GM18519 (cell line): ENCODE measurements around the gene LRMDA.
"Not testable (repeated sequence)": the region's sequence is repeated elsewhere in the genome, so short reads cannot be mapped to it uniquely, and the experiment has no call there.

ENCODE experiments used
- ATAC-seq: cut with Tn5 transposase; IDR thresholded peaks from one replicate; pipeline ENCODE4 v1.9.1; 2021; ENCODE audit warnings: mild to moderate bottlenecking, moderate library complexity; ENCODE audit not compliant: unreplicated experiment, low FRiP score

LRMDA gene

DNA sequence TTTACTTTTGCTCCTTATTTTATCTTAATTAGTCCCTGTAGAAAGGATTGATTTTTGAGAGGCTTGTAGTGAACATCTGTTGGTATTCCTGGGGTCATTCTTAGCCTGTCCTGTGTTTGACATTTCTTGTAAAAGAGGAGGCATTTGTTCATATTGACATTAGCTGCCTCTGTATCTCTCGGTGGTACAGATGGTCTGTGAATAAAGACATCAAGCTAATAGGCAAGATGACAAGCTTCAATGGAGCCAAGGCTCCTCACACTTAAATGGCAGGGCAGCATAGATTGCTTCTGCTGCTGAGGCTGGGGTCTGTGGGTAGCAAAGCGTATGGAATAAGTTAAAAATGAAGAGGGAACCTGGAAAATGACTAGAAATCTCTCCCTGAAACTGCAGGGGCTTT is 687.6 kb downstream of the LRMDA start:
- no peak for ATAC-seq

DNA sequence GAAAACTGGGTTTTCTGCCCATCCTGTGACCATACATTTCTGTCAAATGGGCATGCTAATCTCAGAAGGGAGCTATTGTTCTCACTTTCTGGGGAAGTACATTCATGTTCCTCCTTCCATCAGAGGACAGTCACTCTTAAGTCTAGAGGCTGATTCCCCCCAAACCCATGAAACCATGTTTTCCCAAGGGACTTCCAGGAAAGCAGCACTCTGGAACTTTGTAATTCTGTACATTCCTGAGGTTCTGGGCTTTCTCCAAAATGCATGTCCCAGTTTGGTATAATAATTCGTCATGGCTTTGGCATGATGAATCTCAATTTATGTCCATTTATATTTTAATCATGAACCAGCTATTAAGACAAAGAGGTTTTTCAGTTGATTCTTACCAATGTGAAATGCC is 688.1 kb downstream of the LRMDA start:
- no peak for ATAC-seq

DNA sequence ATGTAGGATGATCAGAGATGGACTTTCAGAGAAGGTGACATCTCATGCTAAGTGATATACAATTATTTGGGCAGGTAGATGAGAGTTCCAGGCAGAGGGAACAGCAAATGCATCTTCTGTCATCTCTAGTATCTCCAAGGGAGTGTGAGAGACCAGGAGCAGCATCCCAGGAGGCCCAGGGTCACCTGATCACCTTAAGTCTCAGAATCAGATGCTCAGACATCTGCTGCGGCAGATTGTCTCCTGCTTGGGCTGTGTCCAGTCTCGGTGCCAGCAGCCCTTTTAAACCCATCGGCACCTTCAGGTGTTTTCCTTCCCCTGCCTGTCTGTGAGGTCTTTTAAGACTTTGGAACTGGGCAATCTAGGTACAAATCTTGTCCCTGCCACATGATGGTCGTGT is 690.6 kb downstream of the LRMDA start:
- ATAC-seq: no peak

DNA sequence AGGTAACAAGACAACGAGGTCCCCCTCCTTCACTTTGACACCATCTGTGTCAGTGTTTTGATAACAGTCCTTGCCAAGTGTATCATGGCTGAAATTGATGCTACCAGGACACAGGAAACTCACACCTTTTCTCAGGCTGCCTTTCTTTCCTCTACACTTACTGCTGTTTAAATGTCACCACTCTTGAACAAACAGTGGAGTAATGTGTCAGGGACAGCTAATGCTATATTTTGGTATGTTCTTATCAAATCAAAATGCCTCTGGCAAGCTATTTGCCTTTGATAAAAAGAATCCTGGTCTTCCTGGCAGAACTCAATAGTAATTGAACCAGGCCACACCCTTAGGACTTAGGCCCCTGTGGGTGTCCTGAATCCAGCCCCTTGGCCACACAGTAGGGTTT is 692.9 kb downstream of the LRMDA start:
- no peak for ATAC-seq

DNA sequence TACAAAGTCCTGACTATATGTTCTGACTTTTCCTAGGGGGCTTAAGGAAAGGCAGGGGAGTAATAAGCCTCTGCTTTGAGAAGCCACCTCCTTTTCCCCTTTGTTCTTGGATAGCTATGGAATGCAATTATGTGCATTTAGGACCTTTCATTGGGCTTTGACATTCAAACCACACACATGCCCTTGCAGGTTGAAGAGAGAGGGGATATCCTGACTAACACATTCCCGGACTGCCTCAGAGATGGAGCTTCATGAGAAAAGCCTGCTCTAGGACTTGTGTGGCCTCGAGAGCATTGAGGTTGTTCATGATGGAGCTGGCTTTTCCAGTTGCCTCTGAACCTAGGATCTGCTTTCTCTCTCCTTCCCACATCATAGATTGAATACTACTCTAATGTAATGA is 694.5 kb downstream of the LRMDA start:
- no peak for ATAC-seq

DNA sequence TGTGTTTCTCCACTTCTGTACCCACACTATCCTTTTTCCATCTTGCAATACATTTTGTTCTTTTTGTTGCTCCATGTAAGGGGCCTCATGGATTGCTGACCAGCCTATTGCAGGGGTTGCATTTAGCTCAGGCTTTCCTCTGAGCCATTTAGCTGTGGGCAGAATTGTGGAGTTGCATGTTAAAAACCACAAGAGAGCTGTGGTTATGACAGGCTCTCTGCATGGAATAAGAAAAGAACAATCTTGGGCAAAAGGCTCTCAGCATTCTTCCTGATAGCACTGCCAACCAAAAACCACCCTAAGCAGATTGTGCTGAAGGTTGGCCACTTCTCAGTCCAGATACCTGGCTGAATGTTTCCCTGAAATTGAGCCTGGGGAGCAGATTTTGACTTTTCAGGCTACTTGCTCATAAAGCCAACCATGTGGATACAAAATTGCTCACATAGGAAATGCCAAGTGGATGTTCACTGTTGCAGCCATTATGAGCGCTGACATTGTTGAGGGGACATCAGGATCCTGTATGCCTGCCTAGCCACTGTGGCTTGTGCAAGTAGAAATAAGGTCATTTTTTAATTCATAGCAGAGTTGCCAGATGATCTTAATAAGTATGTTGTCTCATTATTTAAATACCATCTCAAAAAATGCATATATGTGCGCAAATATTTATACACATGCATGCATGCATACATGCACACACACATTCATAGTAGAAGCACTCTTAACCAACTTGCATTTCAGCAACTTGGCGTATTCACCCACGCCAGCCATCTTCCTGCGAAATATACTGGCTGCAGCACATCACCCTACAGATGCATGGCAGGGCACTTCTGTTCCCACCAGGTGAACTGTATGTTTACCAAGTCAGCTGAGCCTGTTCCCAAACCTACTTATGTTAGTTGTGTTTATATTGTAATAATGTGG is 695.4 kb downstream of the LRMDA start:
- ATAC-seq: no peak

DNA sequence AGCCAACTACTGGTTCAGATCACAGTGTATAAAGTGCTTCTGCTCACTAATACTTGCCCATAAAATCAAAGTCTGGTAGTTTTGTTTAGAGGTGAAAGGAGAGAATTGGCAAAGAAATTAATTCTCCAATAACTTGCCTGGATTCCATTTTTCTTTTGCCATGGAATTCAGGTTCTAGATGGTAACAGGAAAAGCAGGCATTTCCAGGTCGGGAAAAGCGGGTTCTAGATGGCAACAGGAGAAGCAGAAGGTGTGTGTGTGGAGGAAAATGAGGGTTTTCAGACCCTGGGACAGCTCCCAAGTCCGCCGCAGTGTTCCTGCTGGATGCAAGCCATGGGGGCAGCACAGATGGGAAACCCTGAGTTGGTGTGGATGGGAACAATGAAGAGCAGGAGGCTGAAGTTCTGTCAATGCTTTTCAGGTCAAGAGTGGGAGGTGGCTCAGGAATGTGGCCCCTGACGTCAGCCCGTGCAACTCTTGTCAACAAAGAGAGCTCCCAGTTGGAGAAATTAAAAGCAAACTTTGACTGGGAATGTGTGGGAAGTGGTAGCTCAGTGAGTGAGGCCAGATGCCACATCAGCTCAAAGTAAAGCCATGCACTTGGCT is 696.7 kb downstream of the LRMDA start:
- no peak for ATAC-seq

DNA sequence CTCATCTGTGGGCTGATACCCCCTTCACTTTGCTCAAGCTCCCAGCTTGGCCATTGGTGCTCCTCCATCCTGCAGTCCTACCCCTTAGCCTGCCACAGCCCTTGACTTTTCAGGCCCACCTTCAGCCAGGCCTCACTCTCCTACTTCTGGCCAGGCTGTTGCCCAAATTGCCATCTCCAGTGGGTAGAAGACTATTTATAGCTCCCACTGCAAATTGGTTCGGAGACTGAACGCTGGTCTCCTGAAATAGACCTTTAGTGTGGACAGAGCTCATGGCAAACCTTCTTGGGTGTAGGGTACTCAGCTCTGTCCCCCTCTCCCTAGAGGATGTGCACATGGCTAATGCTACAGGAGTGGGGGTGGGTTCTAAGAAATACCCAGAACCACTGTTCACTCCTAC is 697.8 kb downstream of the LRMDA start:
- no peak for ATAC-seq

DNA sequence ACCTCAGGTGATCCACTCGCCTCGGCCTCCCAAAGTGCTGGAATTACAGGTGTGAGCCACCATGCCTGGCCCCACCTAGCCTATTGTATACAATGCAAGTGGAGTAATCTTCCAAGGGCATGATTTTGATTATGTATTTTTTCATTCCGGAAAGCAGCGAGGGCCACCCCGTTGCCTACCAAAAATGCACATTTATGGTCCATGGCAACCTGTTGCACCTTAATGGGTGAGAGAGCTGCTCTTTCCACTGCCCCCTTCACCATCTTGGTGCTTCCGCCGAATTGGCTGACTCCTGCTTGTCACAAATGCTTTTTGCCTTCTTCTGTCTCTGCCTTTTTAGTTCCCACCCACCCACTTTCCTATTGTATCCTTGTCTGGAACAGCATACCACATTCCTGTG is 699.5 kb downstream of the LRMDA start:
- no peak for ATAC-seq

DNA sequence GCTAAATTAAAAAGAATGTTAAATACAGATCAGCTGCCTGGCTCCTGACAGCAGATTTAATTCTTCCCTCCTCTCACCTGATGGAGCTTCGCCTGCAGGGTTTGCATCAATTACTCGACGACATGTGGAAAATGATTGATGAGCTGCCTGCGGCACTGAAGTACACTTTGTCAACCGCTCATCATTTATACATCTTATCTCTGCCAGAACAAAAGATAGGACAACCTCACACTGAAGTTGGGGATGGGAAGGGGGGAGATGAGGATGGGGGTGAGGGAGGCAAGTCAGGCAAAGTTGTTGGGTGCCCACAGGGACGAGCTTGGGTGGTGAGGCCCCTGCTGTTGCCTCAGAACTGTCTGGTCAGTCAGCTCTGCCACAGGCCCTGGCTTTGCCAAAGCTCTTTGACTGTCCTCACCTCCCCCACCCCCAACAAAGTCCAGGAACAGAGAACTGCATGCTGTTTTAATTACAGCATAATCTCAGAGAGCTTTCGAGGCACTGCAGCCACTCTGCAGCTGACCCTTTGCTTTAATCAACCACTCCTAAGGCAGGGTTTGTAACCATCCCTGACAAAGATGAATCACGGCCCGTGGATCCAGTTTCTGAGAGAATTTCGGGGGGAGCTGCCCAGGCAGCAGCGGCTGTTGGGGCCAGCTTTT is 702.3 kb downstream of the LRMDA start:
- no peak for ATAC-seq

DNA sequence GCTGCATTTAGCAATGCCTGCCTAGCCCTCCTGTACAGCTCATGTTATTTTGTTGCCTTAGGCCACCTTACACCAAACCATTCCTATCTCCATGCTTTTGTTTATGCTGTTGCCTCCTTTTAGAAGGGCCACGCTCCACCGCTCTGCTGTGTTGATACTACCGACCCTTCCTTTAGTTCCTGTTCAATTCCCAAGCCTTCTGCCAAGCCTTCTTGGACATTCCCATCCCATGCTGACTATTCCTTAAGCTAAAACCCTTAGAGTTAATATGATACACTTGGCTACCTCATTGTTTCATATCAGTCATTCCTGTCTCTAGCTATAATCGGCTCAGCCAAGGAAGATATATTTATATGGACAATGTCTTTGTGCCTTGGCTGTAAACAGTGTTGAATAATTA is 705.5 kb downstream of the LRMDA start:
- no peak for ATAC-seq

DNA sequence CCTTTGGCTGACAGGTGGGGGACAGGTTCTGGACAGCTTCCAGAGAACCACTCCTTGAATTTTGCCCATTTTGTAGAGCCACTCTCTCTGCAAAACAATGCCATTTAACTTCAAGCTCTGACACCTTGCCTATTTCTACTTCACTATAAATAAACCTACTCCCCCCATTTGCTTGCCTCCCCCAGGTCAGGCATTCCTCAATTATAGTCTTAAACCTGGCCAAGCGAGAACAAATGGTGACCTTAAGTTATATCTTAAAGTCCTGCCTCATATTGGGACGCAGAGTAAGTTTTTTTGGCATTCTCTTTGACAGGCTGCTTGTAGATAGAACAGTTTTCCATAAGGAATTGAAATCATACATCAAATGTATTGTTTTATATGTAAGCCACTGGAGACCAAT is 706.9 kb downstream of the LRMDA start:
- ATAC-seq: no peak

DNA sequence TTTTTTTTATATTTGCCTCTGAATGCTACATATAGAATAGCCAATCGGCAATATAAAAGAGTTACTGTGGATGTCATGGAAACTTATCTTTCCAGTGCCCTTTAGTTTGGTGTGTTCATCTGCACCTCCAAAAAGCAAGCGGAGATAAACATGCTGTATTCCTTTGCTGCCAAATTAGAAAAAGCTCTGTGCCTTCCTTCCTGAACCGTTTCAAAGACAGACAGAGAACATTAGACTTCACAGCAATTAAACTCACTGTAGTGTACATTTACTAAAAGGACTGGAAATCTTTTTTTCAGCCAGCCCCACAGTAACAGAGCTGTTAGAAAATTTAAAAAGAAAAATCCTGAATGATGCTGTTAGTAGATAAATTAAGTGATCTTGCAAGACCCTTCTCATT is 707.5 kb downstream of the LRMDA start:
- ATAC-seq: no peak

DNA sequence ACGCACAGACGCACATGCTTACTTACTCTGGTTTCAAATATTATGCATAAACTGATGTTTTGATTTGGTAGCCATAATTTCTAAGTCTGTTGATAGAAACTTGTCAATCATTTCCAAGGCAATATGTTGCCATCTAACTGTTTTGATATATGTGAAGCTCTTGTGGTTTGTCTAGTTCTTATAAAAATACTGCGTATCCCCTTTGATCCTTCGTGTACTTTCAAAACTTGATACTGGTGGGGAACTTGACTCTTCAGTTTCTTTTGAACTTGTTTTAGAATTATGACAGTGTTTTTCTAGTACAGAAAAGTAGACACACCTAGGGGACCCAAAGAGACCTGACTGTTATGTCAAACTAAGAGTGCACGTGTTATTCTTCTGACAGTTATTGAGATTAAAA is 708.0 kb downstream of the LRMDA start:
- ATAC-seq: no peak

DNA sequence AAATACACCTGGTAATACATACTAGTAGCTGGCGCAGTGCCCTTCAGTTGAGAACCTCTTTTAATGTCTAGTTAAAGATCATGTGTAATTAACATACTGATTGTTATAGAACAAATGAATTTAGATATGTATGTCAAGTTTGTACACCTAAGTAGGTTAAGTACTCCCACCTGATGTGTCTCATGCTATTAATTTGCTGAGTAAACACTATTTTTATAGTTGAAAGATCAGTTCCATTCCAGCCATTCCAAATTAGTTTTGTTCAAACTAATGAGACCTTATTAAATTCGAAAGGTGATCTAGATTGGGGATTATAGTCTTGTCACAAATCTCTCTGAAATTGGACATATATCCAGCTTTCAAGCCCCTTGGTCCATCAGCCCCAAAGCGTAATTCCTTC is 710.0 kb downstream of the LRMDA start:
- ATAC-seq: no peak

DNA sequence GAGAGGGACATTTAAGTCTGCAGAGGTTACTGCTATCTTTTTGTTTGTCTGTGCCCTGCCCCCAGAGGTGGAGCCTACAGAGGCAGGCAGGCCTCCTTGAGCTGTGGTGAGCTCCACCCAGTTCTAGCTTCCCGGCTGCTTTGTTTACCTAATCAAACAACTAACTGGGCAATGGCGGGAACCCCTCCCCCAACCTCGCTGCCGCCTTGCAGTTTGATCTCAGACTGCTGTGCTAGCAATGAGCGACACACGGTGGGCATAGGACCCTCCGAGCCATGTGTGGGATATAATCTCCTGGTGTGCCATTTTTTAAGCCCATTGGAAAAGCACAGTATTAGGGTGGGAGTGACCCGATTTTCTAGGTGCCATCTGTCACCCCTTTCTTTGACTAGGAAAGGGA is 716.8 kb downstream of the LRMDA start:
- not testable (repeated sequence) for ATAC-seq

DNA sequence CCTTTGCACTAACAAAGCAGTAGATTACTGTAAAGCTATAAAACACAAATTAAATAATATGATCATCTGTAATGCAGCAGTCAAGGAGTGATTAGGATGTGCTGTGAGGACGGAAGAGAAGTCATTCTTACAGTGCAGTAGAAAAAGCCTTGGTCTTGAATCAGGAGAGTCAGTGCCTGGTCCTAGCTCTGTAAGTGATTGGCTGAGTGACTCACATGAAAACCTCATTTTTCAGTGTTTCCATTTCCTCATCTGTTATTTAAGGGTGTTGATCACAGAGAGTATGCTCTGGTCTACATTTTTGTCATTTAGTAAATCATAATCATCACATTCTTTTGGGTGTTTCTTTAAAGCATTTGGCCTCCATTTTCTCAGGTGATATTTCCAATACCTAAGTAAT is 717.8 kb downstream of the LRMDA start:
- ATAC-seq: no peak

DNA sequence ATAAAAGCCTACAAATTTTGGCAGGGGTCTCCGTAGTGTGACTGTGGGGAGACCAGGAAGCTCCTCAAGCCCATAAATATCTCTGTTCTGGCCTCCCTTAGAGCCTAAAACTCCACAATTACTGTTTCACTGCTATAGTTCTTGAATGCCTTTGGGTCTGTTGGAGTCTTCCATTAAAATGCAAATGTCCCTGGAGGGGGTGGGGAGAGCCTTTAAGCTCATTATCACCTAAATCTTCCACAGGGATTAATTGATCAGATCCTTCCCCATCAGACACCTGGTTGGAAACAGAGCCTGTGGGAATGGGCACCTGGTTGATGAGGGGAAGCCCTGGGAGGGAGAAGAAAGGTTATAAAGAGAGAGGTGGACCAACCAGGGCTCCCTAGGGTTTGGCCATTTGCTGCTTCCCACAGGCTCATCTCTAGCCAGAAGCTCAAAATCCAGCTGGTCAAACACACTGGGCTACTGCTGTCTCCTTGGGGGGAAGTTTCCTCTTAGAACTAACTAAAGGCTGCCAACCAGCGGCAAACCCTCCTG is 718.2 kb downstream of the LRMDA start:
- ATAC-seq: no peak

DNA sequence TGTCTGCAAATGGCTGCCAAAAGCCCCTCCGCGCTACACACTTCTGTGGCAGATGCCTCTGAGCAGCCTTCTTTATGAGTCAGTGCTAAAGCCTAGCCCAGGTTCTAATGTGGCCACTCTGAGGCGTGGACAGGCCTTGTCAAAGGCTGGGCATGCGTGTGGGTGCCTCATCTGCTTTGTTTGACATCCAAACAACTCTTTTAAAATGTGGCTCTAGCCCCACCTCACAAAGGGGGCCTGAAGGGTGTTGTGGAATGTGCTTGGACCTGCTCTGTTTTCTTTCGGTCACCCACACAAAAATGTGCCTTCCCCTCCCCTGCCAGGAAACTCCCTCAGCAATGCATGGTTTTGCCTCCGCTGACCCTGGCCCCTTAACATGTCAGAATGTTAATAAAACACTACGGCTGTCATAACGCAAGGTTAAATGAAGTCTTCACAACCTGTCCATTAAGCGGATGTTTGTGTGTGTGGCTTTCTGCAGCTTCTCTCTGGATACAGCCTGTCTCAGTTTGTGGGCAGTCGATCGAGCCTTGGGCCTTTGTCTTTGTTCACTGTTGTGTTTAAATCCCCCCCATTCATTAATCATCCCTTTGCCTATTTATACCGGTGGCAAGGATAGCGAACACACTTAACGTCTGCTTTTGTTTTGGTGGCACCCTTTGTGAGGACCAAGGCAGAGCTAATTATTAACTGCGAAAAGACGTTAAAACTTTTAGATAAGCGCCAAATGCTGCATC is 718.9 kb downstream of the LRMDA start:
- no peak for ATAC-seq

DNA sequence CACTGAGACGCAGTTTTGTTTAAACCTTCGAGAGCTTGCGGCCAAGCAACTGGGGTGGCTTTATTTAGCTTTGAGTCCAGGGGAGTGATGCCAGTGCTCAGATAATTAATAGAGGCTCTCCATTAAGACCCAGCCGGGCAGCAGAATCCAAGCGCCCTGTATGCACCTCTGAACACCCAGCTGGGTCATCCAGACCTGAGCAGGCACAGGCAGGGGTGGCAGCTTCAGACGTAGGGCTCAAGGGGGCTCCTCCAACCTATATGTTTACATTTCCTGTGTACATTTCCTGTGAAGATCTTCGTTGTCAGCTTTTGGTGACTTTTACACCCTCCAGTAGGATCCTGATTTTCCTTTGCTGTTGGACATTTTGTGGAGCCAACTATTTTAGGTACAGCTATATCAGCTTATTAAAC is 719.5 kb downstream of the LRMDA start:
- ATAC-seq: no peak

DNA sequence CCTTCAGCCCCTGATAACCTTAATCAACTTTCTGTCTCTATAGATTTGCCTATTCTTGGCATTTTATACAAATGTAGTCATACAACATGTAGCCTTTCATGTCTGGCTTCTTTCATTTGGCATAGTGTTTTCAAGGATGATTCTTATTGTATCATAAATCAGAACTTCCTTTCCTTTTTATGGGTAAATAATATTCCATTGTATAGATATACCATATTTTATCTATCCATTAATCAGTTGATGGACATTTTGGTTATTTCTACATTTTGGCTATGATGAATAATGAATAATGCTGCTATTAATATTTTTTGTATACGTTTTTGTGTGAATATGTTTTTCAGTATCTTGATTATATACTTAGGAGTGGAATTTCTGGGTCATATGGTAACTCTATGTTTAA is 720.8 kb downstream of the LRMDA start:
- no peak for ATAC-seq
